Measurements from ENCODE around the gene IGF2R. TPM values are rescaled to one million over a fixed set of nuclear protein-coding genes. Genes with fewer than 3 reads are reported as not detected.

The IGF2R gene
- total RNA-seq, 1 experiment from 2014 or later, result 92.2 TPM

GRCh38 chr6:160116411-160116810 lies 147.5 kb downstream of the IGF2R start:
- no peak overlapping the region for H3K27ac Mint-ChIP-seq (ENCODE audit: unreplicated experiment)
- no peaks in the 10 kb centered on the region for H3K9me3 Mint-ChIP-seq (ENCODE audit: unreplicated experiment)
- ChIA-PET CTCF (no interaction called here), POLR2A (no interaction called here)
- Histone ChIP-seq H3K27me3 (replicated peaks; ENCODE audit: control insufficient read depth, insufficient read depth, low read length) (no peaks in the 10 kb centered on the region), H3K4me1 (no peaks in the 10 kb centered on the region), H3K4me3 (ENCODE audit: low read depth, low read length) (no peak overlapping the region), H3K36me3 (ENCODE audit: control insufficient read depth, insufficient read depth, low read length) (no peaks in the 10 kb centered on the region), H3K9me3 (peaks cover 7% of the 10 kb centered on the region; the same call in 1 of the 2 replicates)
- no peaks in the 10 kb centered on the region for H3K4me1 Mint-ChIP-seq (ENCODE audit: low read depth, unreplicated experiment)
- DNase-seq, result no peak
- H3K4me3 Mint-ChIP-seq (ENCODE audit: unreplicated experiment), result no peak overlapping the region
- H3K36me3 Mint-ChIP-seq (ENCODE audit: insufficient read depth, unreplicated experiment), result peaks cover 31% of the 10 kb centered on the region
- H3K27me3 Mint-ChIP-seq (ENCODE audit: insufficient read depth, unreplicated experiment), result no peaks in the 10 kb centered on the region
- TF ChIP-seq, protein P1, sequence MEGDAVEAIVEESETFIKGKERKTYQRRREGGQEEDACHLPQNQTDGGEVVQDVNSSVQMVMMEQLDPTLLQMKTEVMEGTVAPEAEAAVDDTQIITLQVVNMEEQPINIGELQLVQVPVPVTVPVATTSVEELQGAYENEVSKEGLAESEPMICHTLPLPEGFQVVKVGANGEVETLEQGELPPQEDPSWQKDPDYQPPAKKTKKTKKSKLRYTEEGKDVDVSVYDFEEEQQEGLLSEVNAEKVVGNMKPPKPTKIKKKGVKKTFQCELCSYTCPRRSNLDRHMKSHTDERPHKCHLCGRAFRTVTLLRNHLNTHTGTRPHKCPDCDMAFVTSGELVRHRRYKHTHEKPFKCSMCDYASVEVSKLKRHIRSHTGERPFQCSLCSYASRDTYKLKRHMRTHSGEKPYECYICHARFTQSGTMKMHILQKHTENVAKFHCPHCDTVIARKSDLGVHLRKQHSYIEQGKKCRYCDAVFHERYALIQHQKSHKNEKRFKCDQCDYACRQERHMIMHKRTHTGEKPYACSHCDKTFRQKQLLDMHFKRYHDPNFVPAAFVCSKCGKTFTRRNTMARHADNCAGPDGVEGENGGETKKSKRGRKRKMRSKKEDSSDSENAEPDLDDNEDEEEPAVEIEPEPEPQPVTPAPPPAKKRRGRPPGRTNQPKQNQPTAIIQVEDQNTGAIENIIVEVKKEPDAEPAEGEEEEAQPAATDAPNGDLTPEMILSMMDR (IDR thresholded peaks at IDR 0.05; ENCODE audit: insufficient read depth in 1 of 2, low read depth in 1 of 2, low read length in 1 of 2, severe bottlenecking in 1 of 2, unreplicated experiment in 1 of 2), result no peak
- no TSS peak for BruUV-seq (replicated peaks)
- intact Hi-C loops (cut with micrococcal nuclease; ENCODE audit: unreplicated experiment), result no loop called here

DNA sequence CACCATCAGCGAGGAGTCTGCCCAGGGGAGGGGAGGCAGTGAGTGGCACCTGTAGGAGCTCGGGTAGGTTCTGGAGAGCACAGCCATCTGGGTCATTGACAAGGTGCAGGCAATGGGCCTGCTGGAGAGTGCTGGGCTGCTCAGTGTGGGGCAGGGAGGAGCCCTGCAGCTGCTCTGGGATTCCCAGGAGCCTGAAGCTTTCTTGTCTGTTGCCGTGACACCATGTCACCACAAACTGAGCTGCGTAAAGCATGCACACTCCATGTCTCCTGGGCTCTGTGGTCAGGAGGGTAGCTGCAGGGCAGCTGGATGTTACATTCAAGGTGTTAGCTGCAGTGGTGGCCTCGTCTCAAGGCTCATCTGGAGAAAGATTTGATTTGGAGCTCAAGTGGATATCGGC lies 148.3 kb downstream of the IGF2R start:
- POLR2A ChIA-PET, result no interaction called here
- BruUV-seq (replicated peaks), result no TSS peak
- H3K9me3 Mint-ChIP-seq (ENCODE audit: unreplicated experiment), result no peaks in the 10 kb centered on the region
- TF ChIP-seq, protein P1 (IDR thresholded peaks at IDR 0.05; ENCODE audit: insufficient read depth in 1 of 2, low read depth in 1 of 2, low read length in 1 of 2, severe bottlenecking in 1 of 2, unreplicated experiment in 1 of 2), result no peak
- H3K4me3 Mint-ChIP-seq (ENCODE audit: unreplicated experiment), result no peak overlapping the region
- no peak overlapping the region for H3K27ac Mint-ChIP-seq (ENCODE audit: unreplicated experiment)
- Histone ChIP-seq H3K9me3 (peaks cover 7% of the 10 kb centered on the region; the same call in 1 of the 2 replicates), H3K36me3 (ENCODE audit: control insufficient read depth, insufficient read depth, low read length) (no peaks in the 10 kb centered on the region), H3K4me3 (ENCODE audit: low read depth, low read length) (no peak overlapping the region), H3K27me3 (replicated peaks; ENCODE audit: control insufficient read depth, insufficient read depth, low read length) (no peaks in the 10 kb centered on the region), H3K4me1 (no peaks in the 10 kb centered on the region)
- H3K4me1 Mint-ChIP-seq (ENCODE audit: low read depth, unreplicated experiment), result no peaks in the 10 kb centered on the region
- H3K36me3 Mint-ChIP-seq (ENCODE audit: insufficient read depth, unreplicated experiment), result peaks cover 25% of the 10 kb centered on the region
- intact Hi-C loops (cut with micrococcal nuclease; ENCODE audit: unreplicated experiment), result no loop called here
- DNase-seq, result no peak
- no peaks in the 10 kb centered on the region for H3K27me3 Mint-ChIP-seq (ENCODE audit: insufficient read depth, unreplicated experiment)
- CTCF ChIA-PET, result interaction anchor here (1.5 kb wide), 1 partner anchor 21 kb away, joined by 5 read pairs; no protein-coding TSS in a partner anchor

DNA sequence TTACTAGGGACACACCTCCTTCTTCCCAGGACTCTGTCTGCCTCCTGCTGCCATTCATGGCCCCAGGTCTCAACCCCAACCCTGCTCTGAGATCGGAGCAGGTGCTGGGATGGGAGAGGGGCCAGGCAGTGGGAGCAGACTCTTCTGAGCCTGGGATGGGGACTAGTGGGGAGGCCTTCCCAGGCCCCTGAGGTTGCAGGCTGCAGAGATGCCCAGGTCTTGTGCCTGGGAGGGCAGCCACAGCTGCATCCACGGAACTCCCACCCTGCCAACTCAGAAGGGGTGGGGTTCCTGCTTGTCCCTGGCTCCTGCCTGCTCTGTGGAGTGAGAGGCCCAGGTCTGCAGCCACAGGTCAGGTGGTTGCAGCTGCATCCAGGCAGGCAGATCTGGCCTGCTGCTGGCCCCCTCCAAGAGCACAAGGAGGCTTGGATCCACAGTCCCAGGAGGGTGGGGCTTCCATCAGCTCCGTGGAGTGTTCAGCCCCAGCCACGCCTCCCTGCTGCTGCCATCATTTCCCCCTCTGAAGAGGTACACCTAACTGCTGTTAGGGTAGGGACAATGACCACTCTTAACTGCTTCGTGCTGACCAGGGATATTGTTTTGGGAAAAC lies 149.8 kb downstream of the IGF2R start:
- H3K9me3 ChIP-seq, result peaks cover 7% of the 10 kb centered on the region; the same call in 1 of the 2 replicates
- H3K4me3 Mint-ChIP-seq (ENCODE audit: unreplicated experiment), result no peak overlapping the region
- H3K4me3 ChIP-seq (ENCODE audit: low read depth, low read length), result no peak overlapping the region
- H3K9me3 Mint-ChIP-seq (ENCODE audit: unreplicated experiment), result no peaks in the 10 kb centered on the region
- H3K4me1 Mint-ChIP-seq (ENCODE audit: low read depth, unreplicated experiment), result no peaks in the 10 kb centered on the region
- peaks cover 13% of the 10 kb centered on the region for H3K36me3 Mint-ChIP-seq (ENCODE audit: insufficient read depth, unreplicated experiment)
- BruUV-seq (replicated peaks), result no TSS peak
- H3K27me3 ChIP-seq (replicated peaks; ENCODE audit: control insufficient read depth, insufficient read depth, low read length), result no peaks in the 10 kb centered on the region
- no peaks in the 10 kb centered on the region for H3K27me3 Mint-ChIP-seq (ENCODE audit: insufficient read depth, unreplicated experiment)
- H3K36me3 ChIP-seq (ENCODE audit: control insufficient read depth, insufficient read depth, low read length), result no peaks in the 10 kb centered on the region
- intact Hi-C loops (cut with micrococcal nuclease; ENCODE audit: unreplicated experiment), result no loop called here
- DNase-seq, result no peak
- ChIA-PET CTCF (no interaction called here), POLR2A (no interaction called here)
- no peak overlapping the region for H3K27ac Mint-ChIP-seq (ENCODE audit: unreplicated experiment)
- H3K4me1 ChIP-seq, result no peaks in the 10 kb centered on the region
- TF ChIP-seq, protein P1 (IDR thresholded peaks at IDR 0.05; ENCODE audit: insufficient read depth in 1 of 2, low read depth in 1 of 2, low read length in 1 of 2, severe bottlenecking in 1 of 2, unreplicated experiment in 1 of 2), result no peak
